Activated T-cell treated with anti-CD3 and anti-CD28 coated beads for 1 hour (primary cell): ENCODE data around the gene NEDD4L.
"Not testable (repeated sequence)": the region's sequence is repeated elsewhere in the genome, so short reads cannot be mapped to it uniquely, and the experiment has no call there.

Experiments
- DNase-seq: peaks from one replicate; pipeline ENCODE4 v3.0.0-alpha.2; 2020; ENCODE audit warnings: low read depth

The NEDD4L gene

DNA sequence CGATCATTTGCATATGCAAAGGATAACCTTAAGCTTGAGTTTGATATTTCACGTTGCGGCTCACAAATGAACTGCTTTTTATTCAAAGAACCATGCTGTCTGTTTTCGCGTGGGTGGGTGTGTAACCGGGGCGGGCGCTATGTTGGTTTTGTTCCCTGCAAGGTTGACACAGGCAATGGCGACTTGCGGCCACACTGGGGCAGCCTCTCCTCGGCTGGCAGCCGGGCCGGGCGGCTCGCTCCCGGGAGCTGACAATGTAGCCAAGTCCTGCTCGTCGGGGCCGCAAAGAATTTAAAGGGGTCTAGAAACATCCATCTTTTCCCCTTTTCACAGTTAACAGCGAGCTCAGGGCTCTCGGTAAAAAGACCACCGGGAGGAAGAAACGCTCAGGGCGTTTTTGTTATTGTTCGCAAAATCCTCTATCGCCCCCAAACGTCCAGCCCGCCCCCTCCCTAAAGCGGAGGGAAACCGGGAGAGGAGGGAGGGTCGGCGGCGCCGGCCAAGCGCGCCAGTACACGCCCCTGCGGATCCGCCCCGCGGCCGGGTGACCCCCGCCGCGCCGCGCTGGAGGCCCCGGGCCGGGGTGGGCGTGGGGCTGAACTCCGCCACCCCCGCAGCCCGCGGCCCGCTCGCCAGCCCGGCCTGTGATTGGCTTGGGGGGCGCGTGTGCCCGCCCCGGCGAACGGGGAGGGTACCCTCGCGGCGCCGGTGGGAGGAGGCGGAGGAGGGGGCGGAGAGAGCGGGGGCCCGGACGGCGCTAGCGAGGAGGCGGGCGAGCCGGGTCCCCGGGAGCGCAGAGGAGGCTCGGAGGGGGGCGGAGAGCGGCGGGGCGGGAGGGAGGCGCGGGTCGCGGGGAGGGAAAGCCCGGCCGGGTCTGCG, at the start of gene NEDD4L:
NEDD4L (plus strand) TSS at position 736 of the 879 bp plus-strand sequence. CDS start 435 bp downstream, outside the sequence.
- peak; percentile 64 for DNase-seq

DNA sequence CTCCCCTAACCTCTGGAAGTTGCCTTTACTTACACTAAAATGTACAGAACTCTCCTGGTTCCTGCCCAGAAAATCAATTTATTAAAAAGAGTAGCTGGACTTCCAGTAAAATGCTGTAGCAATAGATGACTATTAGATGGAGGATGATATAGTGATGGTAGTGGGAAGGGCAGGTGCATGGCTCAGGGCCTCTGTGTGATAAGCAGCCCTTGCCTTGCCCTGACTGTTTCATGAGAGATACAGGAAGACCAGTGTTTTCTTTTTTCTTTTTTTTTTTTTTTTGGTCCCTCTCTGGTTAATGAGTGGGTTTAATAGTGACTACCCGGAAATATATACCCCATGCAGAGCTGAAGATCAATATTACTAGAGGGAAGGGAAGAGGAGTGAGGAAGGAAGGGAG, 48.7 kb upstream of the NEDD4L start:
- no peak for DNase-seq

DNA sequence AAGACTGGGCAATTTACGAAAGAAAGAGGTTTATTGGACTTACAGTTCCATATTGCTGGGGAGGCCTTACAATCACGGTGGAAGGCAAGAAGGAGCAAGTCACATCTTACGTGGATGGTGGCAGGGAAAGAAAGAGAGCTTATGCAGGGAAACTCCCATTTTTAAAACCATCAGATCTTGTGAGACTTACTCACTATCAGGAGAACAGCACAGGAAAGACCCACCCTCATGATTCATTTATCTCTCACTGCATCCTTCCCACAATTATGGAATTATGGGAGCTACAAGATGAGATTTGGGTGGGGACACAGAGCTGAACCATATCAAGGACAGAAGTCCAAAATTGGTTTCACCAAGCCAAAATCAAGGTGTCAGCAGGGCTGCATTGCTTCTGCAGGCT, 47.1 kb upstream of the NEDD4L start:
- not testable (repeated sequence) for DNase-seq

DNA sequence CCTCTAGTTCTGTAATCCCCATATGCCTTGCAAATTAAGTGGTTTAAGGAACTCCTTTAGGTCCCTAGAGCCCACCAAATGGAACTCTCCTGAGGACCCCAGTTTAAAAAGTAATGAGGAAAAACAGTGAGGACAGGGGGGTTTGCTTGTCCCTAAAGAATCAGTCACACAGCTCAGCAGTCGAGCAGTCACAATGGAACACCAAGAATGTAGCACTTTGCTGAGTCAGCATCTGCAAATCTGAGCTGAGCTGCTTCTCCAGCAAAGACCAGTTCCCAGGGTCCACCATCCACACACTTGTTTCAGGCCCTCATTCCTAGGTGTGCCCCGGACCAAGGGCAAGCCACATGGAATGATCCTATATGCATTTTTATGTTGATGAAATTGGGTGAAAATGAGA, 46.2 kb upstream of the NEDD4L start:
- no peak for DNase-seq

DNA sequence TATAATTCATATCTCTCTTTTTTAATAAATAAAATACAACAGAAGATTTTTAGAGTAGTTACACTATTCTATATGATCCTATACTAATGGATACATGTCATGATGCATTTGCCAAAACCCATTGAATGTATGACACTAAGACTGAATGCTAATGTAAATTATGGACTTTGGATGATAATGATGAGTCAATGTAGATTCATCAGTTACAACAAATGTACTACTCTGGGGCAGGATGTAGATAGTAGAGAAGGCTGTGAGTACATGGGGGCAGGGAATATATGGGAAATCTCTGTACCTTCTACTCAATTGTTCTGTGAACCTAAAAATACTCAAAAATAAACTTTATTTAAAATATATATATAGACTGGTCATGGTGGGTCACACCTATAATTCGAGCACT, 45.6 kb upstream of the NEDD4L start:
- DNase-seq: no peak

DNA sequence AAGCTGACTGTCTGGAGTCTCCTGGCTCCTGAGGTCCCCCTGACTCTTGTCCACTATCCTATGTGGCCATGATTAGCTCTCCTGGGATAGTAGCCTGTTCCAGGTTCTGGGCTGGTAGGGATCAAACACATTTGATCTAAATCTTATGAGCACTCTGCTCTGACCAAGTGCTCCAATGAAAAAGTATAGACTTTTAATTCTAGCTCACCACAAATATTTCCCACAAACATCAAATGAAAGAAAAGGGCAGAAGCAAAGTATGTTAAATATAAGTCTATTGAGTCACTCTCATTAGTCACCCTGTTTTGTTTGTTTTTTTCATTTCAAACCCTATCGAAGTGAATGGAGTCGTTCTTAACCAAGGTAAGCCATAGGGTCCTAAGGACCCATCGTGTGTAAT, 39.7 kb upstream of the NEDD4L start:
- DNase-seq: no peak

DNA sequence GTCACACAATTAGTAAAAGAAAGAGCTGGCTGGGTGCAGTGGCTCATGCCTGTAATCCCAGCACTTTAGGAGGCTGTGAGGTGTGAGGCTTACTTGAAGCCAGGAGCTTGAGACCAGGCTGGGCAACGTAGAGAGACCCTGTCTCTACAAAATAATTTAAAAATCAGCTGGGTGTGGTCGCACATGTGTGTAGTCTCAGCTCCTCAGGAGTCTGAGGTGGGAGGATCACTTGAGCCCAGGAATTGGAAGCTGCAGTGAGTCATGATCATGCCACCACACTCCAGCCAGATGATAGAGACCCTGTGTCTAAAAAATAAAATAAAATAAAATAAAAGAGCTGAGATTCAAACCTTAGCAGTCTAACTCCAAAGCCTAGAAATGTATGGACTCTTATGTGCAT, 39.0 kb upstream of the NEDD4L start:
- no peak for DNase-seq

DNA sequence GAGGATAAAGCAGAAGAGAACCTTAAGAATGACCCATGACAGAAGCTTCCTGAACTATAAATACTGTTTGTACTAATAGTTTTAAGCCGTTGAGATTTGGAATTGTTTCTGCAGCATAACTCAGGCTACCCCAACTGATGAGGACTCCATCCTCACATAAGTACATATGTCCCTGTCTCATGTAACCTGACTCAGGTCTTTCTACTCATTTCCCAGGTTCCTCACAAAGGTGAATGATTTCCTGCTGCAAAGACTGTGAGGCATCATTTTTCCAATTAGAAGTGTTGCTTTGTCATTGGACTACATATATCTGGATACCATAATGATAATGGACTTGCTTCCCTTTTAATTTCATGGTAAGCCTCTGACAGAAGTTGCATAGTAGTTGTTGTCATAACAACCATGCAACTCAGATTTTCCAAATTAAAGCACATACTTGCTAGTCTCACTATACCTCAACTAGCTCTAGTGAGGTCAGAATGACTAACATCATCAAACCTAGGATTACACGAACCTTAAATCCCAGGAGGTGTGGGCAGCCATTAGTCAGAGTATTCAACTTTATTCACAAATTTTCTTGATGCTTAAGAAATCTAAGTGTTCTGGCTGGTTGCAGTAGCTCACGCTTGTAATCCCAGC, 38.0 kb upstream of the NEDD4L start:
- no peak for DNase-seq

DNA sequence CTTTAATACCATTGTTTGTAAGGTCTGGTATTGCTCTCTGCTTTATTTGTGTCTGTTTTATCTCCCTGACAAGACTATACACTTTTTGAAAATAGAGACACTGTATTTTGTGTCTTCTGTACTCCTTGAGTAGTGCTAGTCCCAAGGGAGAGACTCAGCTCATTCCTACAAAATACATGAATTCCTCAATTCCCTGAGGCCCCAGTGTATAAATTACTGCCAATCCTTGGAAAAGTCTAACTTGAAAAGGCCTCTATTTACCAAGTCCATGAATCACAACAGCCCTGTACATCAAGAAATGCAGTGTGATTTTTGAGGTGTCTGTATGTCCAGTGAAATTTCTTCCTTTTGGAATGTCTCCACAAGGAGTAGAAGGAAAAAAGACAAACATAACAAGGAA, 34.9 kb upstream of the NEDD4L start:
- DNase-seq: no peak

DNA sequence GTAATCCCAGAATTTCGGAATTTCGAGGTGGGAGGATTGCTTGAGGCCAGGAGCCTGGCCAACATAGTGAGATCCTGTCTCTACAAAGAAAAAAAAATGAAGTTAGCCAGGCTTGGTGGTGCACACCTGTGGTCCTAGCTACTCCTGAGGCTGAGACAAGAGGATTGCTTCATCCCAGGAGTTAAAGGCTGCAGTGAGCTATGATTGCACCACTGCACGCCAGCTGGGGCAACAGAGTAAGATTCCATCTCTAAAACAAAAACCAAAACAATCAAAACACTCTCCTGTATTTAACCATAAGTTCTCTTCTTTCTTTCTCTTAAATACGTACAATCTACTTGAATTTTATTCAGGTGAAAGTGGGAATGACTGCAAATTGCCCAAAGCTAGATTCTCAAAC, 33.8 kb upstream of the NEDD4L start:
- DNase-seq: no peak

DNA sequence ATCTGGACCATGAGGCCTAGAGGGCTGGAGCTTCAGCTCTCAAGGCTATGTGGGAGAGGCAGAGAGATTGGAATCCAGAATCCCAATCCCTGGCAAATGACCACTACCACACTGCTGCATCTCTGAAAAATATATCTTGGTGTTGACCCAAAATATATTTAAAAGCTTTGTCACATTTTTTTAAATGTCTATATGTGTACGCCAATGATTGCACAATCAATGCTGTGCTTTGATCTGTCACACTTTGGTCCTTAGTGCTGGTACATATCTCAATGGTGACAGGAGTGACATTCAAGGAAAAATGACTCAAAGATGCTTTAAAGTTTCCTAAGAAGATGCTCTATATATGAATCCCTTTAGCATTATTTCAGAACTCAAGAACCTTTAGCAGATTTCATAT, 31.7 kb upstream of the NEDD4L start:
- DNase-seq: no peak

DNA sequence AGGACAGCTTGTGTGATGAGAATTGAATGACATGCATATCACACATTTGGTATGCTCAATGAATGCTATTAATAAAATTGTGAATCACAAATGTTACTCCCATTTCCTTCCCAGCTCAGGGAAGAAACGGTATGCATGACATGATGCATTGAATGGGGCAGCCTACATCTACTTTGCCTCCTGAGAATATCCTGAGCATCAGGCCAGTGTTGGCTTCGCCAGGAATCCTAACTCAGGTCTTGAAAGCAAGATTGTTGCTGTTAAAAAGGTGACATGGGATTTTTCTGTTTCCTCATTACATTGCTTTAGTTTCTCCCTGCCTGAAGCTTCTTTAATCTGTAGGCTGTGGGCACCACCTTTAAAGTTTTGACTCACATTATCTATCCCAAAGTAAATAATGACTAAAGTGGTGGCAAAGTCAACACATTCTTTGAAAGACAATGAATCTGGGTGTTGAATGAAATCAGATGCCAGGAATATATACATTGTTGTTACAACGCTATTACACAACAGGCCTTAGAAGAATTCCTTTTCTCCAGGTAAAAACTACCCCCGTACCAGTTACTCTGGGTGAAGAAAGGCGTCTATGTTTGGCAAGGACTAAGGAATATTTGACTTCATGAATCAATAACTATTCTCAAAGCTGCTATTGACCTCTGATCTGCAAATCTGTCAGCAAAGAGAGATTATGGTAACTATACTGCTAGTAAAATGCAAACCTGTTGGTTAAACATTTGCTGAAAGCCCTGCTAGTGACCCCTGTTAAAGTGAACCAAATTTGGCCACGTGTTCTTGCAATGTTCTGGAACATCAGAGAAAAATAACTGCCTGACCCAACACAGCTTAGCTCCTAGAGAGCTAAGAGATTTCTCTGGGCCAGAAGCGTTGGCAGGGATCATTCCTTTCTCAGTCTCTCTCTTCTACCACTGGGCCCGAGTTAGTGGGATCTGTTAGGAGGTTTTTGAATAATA, 30.5 kb upstream of the NEDD4L start:
- DNase-seq: no peak

DNA sequence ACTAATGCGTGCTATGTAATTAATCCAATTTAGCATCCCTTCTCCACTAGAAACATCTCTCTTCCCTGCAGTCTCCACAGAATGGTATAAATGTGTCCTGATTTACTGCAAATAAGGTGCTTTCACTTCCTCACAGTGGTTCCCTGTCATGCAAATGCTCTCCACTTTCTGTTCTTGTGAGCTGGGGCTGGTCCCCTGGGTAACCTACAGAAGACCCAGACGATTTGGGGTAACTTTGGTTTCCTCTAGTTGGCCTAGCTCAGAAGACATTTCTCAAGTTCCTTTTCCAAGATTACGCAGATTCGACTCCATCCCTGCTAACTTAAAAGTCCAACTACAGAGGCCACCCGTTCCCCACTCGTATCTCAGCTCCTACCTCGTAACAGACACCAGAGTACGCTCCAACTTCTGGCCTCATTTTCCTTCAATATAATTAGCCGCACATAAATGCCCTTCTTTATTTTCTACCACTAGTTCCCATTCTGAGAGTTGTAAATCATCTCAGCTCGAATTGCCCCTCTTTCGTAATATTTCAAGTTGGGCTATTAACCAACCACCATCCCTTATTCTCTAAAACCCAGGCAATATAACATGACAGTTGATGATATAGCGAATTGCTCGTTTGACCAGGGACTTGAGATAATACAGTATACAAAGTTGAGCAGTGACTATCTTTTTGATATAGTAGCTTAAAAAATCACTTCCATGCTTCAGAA, 28.8 kb upstream of the NEDD4L start:
- DNase-seq: no peak

DNA sequence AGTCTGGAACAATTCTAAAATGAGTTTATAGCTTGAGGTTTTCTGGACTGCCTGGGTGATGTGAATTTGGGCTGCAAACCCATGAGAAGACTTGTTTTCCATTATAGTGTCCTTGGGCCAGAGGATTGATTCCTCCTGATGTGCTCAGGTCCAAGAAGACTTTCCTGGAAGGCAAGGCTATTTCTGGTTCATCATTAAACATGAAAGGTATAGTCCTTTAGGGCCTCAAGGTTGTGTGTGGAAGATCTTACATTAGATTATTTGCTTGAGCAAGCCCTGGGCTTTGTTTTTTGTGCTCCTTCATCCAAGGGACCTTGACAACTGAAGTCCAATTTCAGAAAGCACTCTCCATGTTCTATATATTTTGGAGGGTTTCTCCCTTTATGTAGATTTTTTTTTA, 26.8 kb upstream of the NEDD4L start:
- no peak for DNase-seq

DNA sequence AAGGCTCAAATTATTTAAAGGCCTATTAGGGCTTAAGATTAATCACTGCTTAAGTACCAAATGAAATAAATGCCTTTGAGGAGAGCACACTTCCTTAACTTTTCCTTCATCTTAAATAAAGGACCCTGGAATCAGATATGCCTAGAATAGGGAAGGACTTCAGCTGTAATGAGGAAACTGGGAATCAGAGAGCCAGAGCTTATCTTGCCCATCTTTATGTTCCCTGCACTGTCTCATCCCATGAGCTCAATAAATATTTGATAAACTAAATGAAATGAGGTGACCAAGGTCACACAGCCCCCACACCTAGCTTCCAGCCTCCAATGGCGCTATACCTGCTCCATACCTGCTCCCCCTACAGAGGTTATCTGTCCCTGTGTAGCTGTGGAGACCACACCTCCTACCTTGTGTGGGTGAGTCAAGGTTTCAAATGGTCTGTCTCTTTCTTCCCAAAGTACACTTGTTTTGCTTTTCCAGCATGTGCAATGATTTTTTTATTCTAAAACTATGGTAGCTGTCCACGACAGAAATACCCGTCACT, 23.4 kb upstream of the NEDD4L start:
- no peak for DNase-seq

DNA sequence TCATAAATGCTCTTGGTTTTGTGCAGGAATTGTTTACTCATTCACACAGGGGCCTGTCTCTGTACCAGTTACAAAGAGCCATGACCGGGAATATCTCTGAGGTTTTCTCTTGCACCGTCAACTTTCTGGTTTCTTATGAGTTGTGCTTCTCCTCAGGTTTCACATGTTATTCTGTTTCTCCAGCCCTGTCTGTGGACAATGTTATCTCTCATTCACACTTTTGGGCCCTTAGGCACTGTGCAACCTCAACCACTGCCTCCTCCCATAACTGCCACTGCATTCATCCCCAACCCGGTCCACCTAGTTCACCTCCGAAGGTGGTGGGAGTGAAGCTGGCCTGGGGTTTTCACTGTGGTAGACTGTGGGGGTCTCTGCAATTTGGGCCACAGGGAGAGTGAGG, 22.5 kb upstream of the NEDD4L start:
- DNase-seq: no peak

DNA sequence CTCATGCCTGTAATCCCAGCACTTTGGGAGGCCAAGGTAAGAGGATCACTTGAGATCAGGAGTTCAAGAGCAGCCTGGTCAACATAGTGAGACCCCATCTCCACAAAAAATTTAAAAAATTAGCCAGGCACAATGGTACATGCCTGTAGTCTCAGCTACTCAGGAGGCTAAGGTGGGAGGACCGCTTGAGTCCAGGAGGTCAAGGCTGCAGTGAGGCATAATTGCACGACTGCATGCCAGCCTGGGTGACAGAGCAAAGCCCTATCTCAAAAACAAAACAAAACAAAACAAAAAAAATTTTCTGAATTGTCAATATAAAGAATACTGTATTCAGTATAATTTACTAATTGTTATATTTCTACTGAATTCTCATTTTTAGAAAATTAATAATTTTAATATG, 20.9 kb upstream of the NEDD4L start:
- DNase-seq: no peak

DNA sequence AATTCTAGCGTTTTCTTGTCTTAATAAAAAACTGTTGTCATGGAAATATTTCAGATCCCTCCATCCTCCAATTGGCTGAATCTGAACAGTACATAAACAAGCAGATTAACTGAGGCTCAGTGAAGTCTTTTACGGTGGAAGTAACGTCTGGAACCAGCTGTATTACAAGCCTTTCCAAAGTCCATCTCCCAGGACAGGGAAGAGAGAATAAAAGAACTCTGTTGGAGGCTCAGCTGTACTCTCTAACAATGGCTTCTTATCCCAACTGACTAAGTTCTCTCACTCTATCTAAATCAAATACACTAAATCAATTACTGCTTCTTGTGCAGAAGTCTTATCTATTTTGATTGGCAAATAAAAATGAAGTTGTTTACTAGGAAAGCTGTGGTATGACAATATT, 19.9 kb upstream of the NEDD4L start:
- no peak for DNase-seq

DNA sequence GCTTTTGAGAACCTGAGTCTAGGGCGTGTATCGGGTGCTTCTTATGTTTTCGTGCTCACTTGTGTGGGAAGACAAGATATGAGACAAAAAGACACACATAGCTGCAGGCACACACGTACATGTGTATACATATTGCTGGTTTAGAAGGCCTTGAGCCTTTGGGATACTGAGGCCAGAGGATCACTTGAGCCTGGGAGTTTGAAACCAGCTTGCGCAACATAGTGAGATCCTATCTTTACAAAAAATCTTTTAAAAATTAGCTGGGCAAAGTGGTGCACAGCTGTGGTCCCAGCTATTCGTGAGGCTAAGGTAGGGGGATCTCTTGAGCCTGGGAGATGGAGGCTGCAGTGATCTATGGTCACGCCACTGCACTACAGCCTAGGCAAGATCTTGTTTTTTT, 18.8 kb upstream of the NEDD4L start:
- no peak for DNase-seq

DNA sequence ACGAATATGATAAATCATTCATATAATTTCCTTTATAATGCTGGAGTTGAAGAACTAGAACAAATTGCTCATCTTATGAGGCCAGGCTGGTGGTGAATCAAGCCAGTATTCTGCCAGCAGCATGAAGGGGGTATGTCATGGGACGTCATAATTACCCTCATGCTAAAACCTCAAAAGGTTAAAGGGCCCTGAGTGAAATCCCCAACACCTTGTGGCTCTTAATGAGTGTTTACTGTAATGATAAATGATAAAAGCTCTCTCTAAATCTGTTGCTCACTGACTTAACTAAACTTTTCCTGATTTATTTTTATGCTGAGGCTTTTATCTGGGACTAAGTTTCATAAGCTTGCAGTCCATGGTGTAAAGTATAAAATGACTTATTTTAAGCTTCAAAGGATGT, 18.3 kb upstream of the NEDD4L start:
- no peak for DNase-seq

DNA sequence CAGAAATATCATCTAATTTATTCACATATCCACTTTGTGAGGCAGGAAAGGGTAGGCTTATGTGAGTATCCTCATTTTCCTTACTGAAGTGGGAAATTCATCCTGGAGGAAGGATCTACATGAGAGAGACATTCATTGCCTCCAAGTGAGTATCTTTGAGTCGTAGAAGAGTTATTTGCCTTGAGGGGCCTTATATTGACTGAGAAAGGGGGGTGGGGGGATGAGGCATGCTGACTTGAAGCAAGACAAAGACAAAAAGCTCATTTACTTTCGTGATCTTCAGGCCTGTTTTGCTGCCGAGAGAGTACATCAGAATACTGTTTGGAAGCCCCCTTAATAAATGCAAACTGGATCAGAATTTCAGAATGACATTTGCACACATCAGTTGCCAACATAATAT, 17.6 kb upstream of the NEDD4L start:
- DNase-seq: no peak

DNA sequence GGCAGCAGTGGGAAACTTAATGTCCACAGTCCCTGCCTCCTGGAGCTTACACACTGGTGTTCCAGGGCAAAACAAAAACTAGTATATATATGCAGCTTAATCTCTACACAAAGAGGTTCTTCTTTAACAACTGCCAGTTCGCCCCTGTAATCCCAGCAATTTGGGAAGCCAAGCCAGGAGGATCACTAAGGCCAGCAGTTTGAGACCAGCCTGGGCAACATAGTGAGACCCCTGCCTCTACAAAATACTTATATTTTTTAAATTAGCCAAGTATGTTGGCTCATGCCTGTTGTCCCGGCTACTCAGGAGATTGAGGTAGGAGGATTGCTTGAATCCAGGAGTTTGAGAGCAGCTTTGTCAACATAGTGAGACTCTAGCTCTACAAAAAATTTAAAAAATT, 17.2 kb upstream of the NEDD4L start:
- no peak for DNase-seq
